HCT116 (cell line): ENCODE results near the gene SLIT1. TPM values are rescaled to one million over a fixed set of nuclear protein-coding genes. Genes with fewer than 3 reads are reported as not detected.

Experiments
- ATAC-seq: fragments of 200-7000 bp; cut with Tn5 transposase; 2 replicates; pipeline ENCODE4 v1.9.1; 2020; ENCODE audit warnings: mild to moderate bottlenecking, moderate library complexity
- BruUV-seq: library from RNA; stranded (reverse); fragments of 400-500 nt; replicated peaks from 2 replicates; lab custom pipeline; 2021; lab: Mats Ljungman, UMichigan
- CTCF ChIA-PET: fragments of 300-600 bp; sonication (Branson Sonifier 250); formaldehyde crosslinking; loops from one replicate; lab custom pipeline; 2021; ENCODE audit warnings: antibody characterized with exemption; lab: Charles Lee
- POLR2A ChIA-PET: fragments of 300-600, 350-600 bp; sonication (Branson Sonifier 250); formaldehyde crosslinking; loops from one replicate; lab custom pipeline; 2021; ENCODE audit warnings: antibody characterized with exemption; lab: Charles Lee
- RAD21 ChIA-PET, 2 experiments: fragments of 300-600 bp; sonication (Branson Sonifier 250); formaldehyde crosslinking; loops; one replicate each; lab custom pipeline; 2023; ENCODE audit warnings: low total read pairs in 2 of 2; ENCODE audit not compliant: uncharacterized antibody in 2 of 2, unreplicated experiment in 2 of 2, low non-redundant PET in 1 of 2; lab: Charles Lee
- DNase-seq: peaks from one replicate; pipeline ENCODE4 v3.0.0-alpha.2; 2010; ENCODE audit warnings: low read depth, low spot score
- H2AFZ ChIP-seq: fragments of 200-600 bp; shearing (Covaris generic), sonication (generic); 2 replicates; pipeline ENCODE4 v1.6.1; 2017; ENCODE audit warnings: low read depth, mixed run types, mixed read lengths, antibody characterized with exemption, low read length; ENCODE audit not compliant: poor library complexity, severe bottlenecking
- H3K27ac ChIP-seq: 2 replicates; pipeline ENCODE4 v1.5.1; 2012; ENCODE audit warnings: low read depth, low read length
- H3K27me3 ChIP-seq: fragments of 200-600 bp; sonication (generic); 2 replicates; pipeline ENCODE4 v1.6.1; 2016; ENCODE audit warnings: mixed run types, low read length, mixed read lengths; ENCODE audit not compliant: insufficient read depth
- H3K36me3 ChIP-seq, 2 experiments: fragments of 200-500 bp in 1 of 2; fragments of 200-600 bp in 1 of 2; sonication (Bioruptor generic) in 1 of 2; sonication (generic) in 1 of 2; 2 replicates each; pipeline versions ENCODE4 v1.5.1 to v1.6.1; 2014 to 2016; ENCODE audit warnings: low read length in 2 of 2, inconsistent platforms in 1 of 2, mixed read lengths in 1 of 2, mixed run types in 1 of 2; ENCODE audit not compliant: insufficient read depth in 2 of 2, control insufficient read depth in 1 of 2
- H3K4me1 ChIP-seq, 2 experiments: fragments of 200-600 bp in 1 of 2; sonication (generic) in 1 of 2; 2 replicates each; pipeline versions ENCODE4 v1.5.1 to v1.6.1; 2012 to 2017; ENCODE audit warnings: low read length in 2 of 2, inconsistent platforms in 1 of 2, mild to moderate bottlenecking in 1 of 2, mixed read lengths in 1 of 2, mixed run types in 1 of 2, moderate library complexity in 1 of 2; ENCODE audit not compliant: insufficient read depth in 2 of 2, control insufficient read depth in 1 of 2
- H3K4me2 ChIP-seq: fragments of 200-600 bp; sonication (generic); 2 replicates; pipeline ENCODE4 v1.6.1; 2017; ENCODE audit warnings: mixed run types, low read length, mixed read lengths
- H3K4me3 ChIP-seq, 2 experiments: fragments of 200-600 bp in 1 of 2; sonication (generic) in 1 of 2; replicated peaks in 1 of 2; 2 replicates each; pipeline ENCODE4 v1.5.1; 2011 to 2016; ENCODE audit warnings: low read length in 2 of 2, control low read depth in 1 of 2, low read depth in 1 of 2, mild to moderate bottlenecking in 1 of 2, mixed read lengths in 1 of 2, mixed run types in 1 of 2
- H3K79me2 ChIP-seq: fragments of 200-600 bp; sonication (generic); 2 replicates; pipeline ENCODE4 v1.6.1; 2017; ENCODE audit warnings: mild to moderate bottlenecking, mixed run types, low read length, moderate library complexity, mixed read lengths; ENCODE audit not compliant: insufficient read depth
- H3K9ac ChIP-seq: fragments of 200-600 bp; sonication (generic); 2 replicates; pipeline ENCODE4 v1.6.1; 2016; ENCODE audit warnings: low read length, mixed read lengths
- H3K9me2 ChIP-seq: fragments of 200-600 bp; sonication (generic), shearing (Covaris generic); 2 replicates; pipeline ENCODE4 v1.6.1; 2017; ENCODE audit warnings: mixed run types, mild to moderate bottlenecking, moderate library complexity; ENCODE audit not compliant: insufficient read depth
- H3K9me3 ChIP-seq, 2 experiments: fragments of 200-500 bp in 1 of 2; fragments of 200-600 bp in 1 of 2; sonication (Bioruptor generic) in 1 of 2; sonication (generic) in 1 of 2; 2 replicates each; pipeline ENCODE4 v1.6.1; 2014 to 2017; ENCODE audit warnings: low read length in 2 of 2, mixed read lengths in 2 of 2, inconsistent platforms in 1 of 2, low read depth in 1 of 2, mild to moderate bottlenecking in 1 of 2, mixed run types in 1 of 2, moderate library complexity in 1 of 2; ENCODE audit not compliant: control insufficient read depth in 1 of 2, insufficient read depth in 1 of 2
- H4K20me1 ChIP-seq: fragments of 200-600 bp; sonication (generic), shearing (Covaris generic); 2 replicates; pipeline ENCODE4 v1.6.1; 2017; ENCODE audit warnings: mixed run types, mild to moderate bottlenecking, moderate library complexity; ENCODE audit not compliant: insufficient read depth
- ATF3 ChIP-seq: IDR thresholded peaks from 2 replicates; pipeline ENCODE4 v1.6.1; 2012
- CBX3 ChIP-seq: IDR thresholded peaks from 2 replicates; pipeline ENCODE4 v1.6.1; 2012; ENCODE audit warnings: low read depth
- CEBPB ChIP-seq: IDR thresholded peaks from 2 replicates; pipeline ENCODE4 v1.6.1; 2012; ENCODE audit warnings: low read depth
- ELF1 ChIP-seq: IDR thresholded peaks from 2 replicates; pipeline ENCODE4 v1.6.1; 2012; ENCODE audit warnings: low read depth, borderline replicate concordance
- EZH2 ChIP-seq: fragments of 200-600 bp; sonication (generic); IDR thresholded peaks from 2 replicates; pipeline ENCODE4 v1.6.1; 2017; ENCODE audit warnings: antibody characterized with exemption, mixed run types
- EZH2phosphoT487 ChIP-seq: fragments of 200-600 bp; IDR thresholded peaks from 2 replicates; pipeline ENCODE4 v1.6.1; 2018; ENCODE audit warnings: antibody characterized with exemption, borderline replicate concordance
- FOSL1 ChIP-seq: IDR thresholded peaks from 2 replicates; pipeline ENCODE4 v1.6.1; 2012; ENCODE audit warnings: low read depth
- JUND ChIP-seq: IDR thresholded peaks from 2 replicates; pipeline ENCODE4 v1.6.1; 2012
- MAX ChIP-seq: IDR thresholded peaks from 2 replicates; pipeline ENCODE4 v1.6.1; 2012
- POLR2AphosphoS5 ChIP-seq: IDR thresholded peaks from 2 replicates; pipeline ENCODE4 v1.6.1; 2011; ENCODE audit warnings: mild to moderate bottlenecking, low read depth, low read length, moderate library complexity
- RAD21 ChIP-seq: IDR thresholded peaks from 2 replicates; pipeline ENCODE4 v1.6.1; 2012; ENCODE audit warnings: low read depth, mild to moderate bottlenecking
- REST ChIP-seq: IDR thresholded peaks from 2 replicates; pipeline ENCODE4 v1.6.1; 2012; ENCODE audit warnings: low read depth
- SP1 ChIP-seq: IDR thresholded peaks from 2 replicates; pipeline ENCODE4 v1.6.1; 2012; ENCODE audit warnings: low read depth
- TCF7L2 ChIP-seq: IDR thresholded peaks from 2 replicates; pipeline ENCODE4 v1.7.0; 2011; ENCODE audit warnings: borderline replicate concordance, inconsistent platforms; ENCODE audit not compliant: insufficient read depth, insufficient read length; ENCODE audit errors: extremely low read depth
- YY1 ChIP-seq: IDR thresholded peaks from 2 replicates; pipeline ENCODE4 v1.6.1; 2011; ENCODE audit warnings: low read length, low read depth, moderate library complexity, mild to moderate bottlenecking; ENCODE audit not compliant: insufficient replicate concordance; ENCODE audit errors: extremely low read depth
- ZBTB33 ChIP-seq: IDR thresholded peaks from 2 replicates; pipeline ENCODE4 v1.6.1; 2011; ENCODE audit warnings: mild to moderate bottlenecking, low read length, moderate library complexity; ENCODE audit not compliant: insufficient replicate concordance; ENCODE audit errors: extremely low read depth
- ZFX ChIP-seq: fragments of 450-650 bp; IDR thresholded peaks from 2 replicates; pipeline ENCODE4 v1.6.1; 2017
- ZNF274 ChIP-seq: fragments of 200-500 bp; sonication (Bioruptor generic); IDR thresholded peaks from 2 replicates; pipeline ENCODE4 v1.6.1; 2014; ENCODE audit warnings: mild to moderate bottlenecking, low read depth, low read length, inconsistent platforms
- intact Hi-C: fragments of 100-400 bp; cut with micrococcal nuclease; formaldehyde crosslinking; loops from 2 replicates; pipeline ENCODE4 v1.10.0; 2022
- total RNA-seq: library from RNA; stranded (reverse); gene quantifications from one replicate; pipeline ENCODE4 v1.2.1, GENCODE V29; 2021; ENCODE audit not compliant: unreplicated experiment

The SLIT1 gene
- total RNA-seq, 1 experiment from 2014 or later: 0.42 TPM

- TF ChIP-seq REST: no peak
- TF ChIP-seq, all 23 proteins: peak for 0
Observed at GRCh38 chr10:97063271-97063982, 122.3 kb downstream of the SLIT1 start (continued).

GRCh38 chr10:97062456-97062855 is 123.3 kb downstream of the SLIT1 start:
- ChIA-PET RAD21 (no interaction called here), POLR2A (no interaction called here), CTCF (no interaction called here)
- Histone ChIP-seq H3K79me2 (no peaks in the 10 kb centered on the region), H3K36me3 (no peaks in the 10 kb centered on the region), H3K4me2 (no peak overlapping the region), H2AFZ (no peak overlapping the region), H4K20me1 (no peaks in the 10 kb centered on the region), H3K9me2 (no peaks in the 10 kb centered on the region), H3K4me3 (no peak overlapping the region), H3K27me3 (no peaks in the 10 kb centered on the region), H3K4me1 (peaks cover 0 to 8% of the 10 kb centered on the region in 2 experiments; a peak in 2 of 4 replicates), H3K9me3 (no peaks in the 10 kb centered on the region), H3K9ac (no peak overlapping the region), H3K27ac (no peak overlapping the region)
- no TSS peak for BruUV-seq
- DNase-seq (no peak), ATAC-seq (no peak)
- intact Hi-C loops: no loop called here
- TF ChIP-seq EZH2phosphoT487: no peak
- no peak for TF ChIP-seq SP1
- no peak for TF ChIP-seq EZH2
- TF ChIP-seq FOSL1: no peak
- TF ChIP-seq ELF1: no peak
- TF ChIP-seq MAX: no peak
- TF ChIP-seq ZNF274: no peak
- TF ChIP-seq CEBPB: no peak
- TF ChIP-seq POLR2AphosphoS5: no peak
- no peak for TF ChIP-seq RAD21
- TF ChIP-seq JUND: no peak
- no peak for TF ChIP-seq TCF7L2
- TF ChIP-seq ATF3: no peak
- no peak for TF ChIP-seq YY1
- TF ChIP-seq CBX3: no peak
- no peak for TF ChIP-seq ZFX
- TF ChIP-seq ZBTB33: no peak
